GM12865 (cell line): ENCODE results near the gene MEIS2.
A peak's percentile ranks its signal among the peaks of the same experiment; 100 is the strongest.

Source experiments
- DNase-seq: peaks from one replicate; pipeline ENCODE4 v3.0.0; 2010; ENCODE audit warnings: low read depth
- H3K4me3 ChIP-seq: 2 replicates; pipeline ENCODE4 v1.5.1; 2011; ENCODE audit warnings: mild to moderate bottlenecking, low read depth, low read length, control low read depth
- CTCF ChIP-seq: IDR thresholded peaks from 2 replicates; pipeline ENCODE4 v1.5.1; 2011; ENCODE audit warnings: low read length, control low read depth, low read depth, inconsistent platforms; ENCODE audit not compliant: insufficient read depth; ENCODE audit errors: missing control alignments

Gene MEIS2

DNA sequence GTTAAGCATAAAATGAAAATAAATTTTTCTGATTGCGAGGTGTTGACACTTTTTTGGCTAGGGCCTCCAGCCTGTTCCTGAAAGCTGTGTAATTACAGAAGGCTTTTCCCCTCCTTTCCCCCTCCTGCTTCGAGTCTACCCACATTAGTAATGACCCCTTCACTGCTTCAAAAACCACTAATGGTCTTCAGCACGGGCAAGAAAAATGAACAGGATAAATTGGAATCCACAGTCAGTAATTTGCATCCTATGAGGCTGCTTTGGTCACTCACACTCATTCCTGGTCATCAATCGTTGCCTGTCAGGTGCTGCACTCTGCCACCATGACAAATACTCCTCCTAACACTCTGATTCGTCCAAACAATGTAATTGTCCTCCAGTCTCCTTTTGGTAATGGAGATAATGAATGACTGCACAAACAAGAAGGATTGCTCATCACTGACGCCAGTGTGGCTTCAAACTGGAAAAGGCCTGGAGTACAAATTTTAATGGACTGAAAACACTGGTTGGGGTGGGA lies 148.6 kb downstream of the MEIS2 start:
- H3K4me3 ChIP-seq, result no peak overlapping the region
- DNase-seq, result no peak
- TF ChIP-seq CTCF, result no peak

GRCh38 chr15:36950371-36950770 lies 150.0 kb downstream of the MEIS2 start:
- DNase-seq, result no peak
- H3K4me3 ChIP-seq, result no peak overlapping the region
- TF ChIP-seq CTCF, result no peak

DNA sequence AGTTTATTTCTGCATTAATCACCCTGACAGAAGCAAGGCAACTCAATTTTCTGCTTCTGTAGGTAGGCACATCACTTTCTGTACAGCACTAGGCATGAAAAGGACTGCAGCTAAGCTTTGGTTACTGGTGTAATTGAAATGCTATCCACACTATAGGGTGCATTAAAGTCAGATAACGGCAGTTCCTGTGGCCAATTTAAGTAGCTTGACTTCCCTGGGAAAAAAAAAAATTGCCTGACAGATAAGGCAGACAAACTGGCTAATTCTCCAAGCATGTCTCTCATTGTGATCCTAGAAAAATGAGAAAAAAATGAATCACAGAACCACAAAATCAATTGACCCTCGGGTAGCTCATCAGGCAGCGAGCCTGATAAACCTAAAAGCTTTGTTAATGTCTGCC lies 151.4 kb downstream of the MEIS2 start:
- TF ChIP-seq CTCF, result no peak
- no peak overlapping the region for H3K4me3 ChIP-seq
- DNase-seq, result no peak

DNA sequence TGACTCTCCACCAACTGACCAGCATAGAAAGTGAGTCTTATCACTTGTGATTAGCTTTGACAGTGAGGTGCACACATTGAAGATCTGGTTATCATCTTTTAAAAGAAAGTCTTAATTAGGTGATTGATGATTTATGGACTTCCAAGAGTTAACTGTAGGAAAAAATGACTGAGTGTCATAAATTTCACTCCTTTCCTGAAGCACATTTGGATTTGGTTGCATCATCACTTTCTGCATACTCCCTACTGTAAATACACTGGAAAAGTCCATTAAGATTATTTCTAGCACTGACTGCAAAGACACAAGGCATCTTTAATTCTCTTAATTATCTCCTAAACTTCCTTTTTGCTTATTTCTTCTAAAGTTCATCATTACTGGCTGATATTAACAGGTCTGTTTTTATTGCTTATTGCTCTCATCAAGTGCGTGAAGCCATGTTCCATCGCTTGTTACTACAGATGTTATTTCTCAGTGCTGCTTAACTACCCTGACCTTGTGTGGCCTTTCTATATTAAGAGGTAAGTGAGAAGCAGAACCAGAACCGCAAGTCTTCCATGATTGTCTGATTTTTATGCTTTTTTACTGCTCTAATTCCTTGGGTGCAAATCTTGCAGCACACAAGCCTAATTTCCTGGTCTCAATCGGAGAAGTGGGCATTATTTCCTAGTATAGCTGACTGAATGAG lies 153.2 kb downstream of the MEIS2 start:
- H3K4me3 ChIP-seq, result no peak overlapping the region
- no peak for TF ChIP-seq CTCF
- DNase-seq, result peak; percentile 6

DNA sequence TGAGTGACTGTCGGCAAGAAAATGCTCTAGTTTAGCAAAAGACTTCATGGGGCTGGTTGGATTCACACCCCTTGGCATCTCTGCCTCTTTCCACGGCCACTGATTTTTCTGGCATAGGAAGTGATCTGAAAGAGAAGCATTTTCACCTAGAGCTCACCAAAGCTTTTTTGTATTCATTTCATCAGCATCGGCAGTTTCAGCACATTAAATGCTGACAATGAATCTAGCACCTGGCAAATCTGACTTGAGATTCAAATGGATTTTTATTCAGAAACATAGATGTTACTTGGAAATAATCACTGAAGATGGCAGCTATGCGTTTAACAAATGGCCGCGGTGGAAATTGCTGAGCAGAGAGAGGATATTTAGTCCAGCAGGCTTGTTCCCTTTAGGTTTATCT lies 155.9 kb downstream of the MEIS2 start:
- no peak for TF ChIP-seq CTCF
- H3K4me3 ChIP-seq, result no peak overlapping the region
- DNase-seq, result no peak

DNA sequence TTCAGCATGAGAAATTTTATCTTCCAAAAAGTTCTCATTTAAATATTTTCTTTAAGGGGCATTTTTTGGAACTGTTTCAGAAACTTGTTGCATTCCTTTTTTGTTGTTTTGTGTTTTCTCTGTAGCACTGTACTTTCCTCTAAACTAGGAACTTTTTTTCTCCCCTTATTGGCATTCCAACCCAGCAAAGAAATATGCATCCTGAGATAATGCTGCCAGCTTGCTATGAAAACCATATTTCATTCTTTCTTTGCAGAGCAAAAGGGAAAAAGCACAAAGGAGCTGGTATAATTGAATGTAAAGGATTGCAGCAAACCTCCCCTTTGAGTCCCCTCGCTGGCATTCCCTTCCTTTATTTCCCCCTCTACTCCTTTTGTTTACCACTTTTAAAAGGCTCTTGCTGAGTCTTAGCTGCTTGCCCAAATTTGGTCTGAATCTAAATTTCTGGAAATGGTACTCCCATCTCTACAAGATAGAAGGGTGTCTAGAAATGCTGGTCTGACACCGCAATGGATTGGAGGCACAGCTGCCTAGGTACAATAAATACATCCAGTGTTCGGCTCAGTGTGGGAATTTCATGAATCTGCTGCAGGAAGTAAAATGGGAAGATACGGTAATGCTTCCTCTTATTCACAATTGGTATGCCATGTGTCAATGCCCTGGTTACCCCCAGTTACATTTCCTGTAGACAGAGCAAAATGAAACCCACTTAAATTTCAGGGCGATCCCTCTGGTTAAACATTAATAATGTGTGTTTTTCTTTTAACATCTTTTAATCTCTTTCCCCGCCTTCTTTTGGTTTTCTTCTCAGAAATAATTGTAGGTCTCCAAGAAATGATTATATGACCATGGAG lies 156.6 kb downstream of the MEIS2 start:
- no peak for TF ChIP-seq CTCF
- DNase-seq, result no peak
- no peak overlapping the region for H3K4me3 ChIP-seq
